Activated naive CD8-positive, alpha-beta T cell treated with anti-CD3 and anti-CD28 coated beads, Interleukin-2, amount 10 ng/mL, durations not matched to agents 7 days and 5 days (primary cell): ENCODE results near the gene UNC45A. TPM values are rescaled to one million over a fixed set of nuclear protein-coding genes. Genes with fewer than 3 reads are reported as not detected.

ENCODE experiments used
- ATAC-seq: fragments of 150-1000 bp; cut with Tn5 transposase; one replicate; pipeline ENCODE4 v1.10.0; 2021; ENCODE audit warnings: low read depth, moderate library complexity
- POLR2A ChIA-PET: fragments of 350-600 bp; sonication (Branson Sonifier 250); formaldehyde crosslinking; loops from one replicate; lab custom pipeline; 2021; ENCODE audit warnings: antibody characterized with exemption; lab: Charles Lee
- DNase-seq: peaks from one replicate; pipeline ENCODE4 v3.0.0; 2021
- H3K27ac Mint-ChIP-seq: one replicate; pipeline ENCODE4 v1.8.0; 2022; ENCODE audit warnings: mild to moderate bottlenecking, mixed read lengths
- H3K27me3 Mint-ChIP-seq: one replicate; pipeline ENCODE4 v1.8.0; 2022; ENCODE audit warnings: mild to moderate bottlenecking, moderate library complexity, mixed read lengths
- H3K36me3 Mint-ChIP-seq: one replicate; pipeline ENCODE4 v1.8.0; 2021; ENCODE audit warnings: mild to moderate bottlenecking, mixed read lengths
- H3K4me1 Mint-ChIP-seq: one replicate; pipeline ENCODE4 v1.8.0; 2021; ENCODE audit warnings: mixed read lengths
- H3K4me3 Mint-ChIP-seq: one replicate; pipeline ENCODE4 v1.8.0; 2022; ENCODE audit warnings: mild to moderate bottlenecking, moderate library complexity, mixed read lengths
- H3K9me3 Mint-ChIP-seq: one replicate; pipeline ENCODE4 v1.8.0; 2021; ENCODE audit warnings: mixed read lengths
- total RNA-seq, 2 experiments: library from RNA; stranded (reverse); gene quantifications; one replicate each; pipeline ENCODE4 v1.2.3, GENCODE V29; 2021

Gene UNC45A
- total RNA-seq, 2 experiments from 2014 or later: 77.9 to 78.6 TPM

- H3K36me3 Mint-ChIP-seq: peaks cover 20% of the 10 kb centered on the region
- POLR2A ChIA-PET: interaction anchor here (0.6 to 4.9 kb wide), 10 partner anchors 10 to 1588 kb away, joined by 3 to 55 read pairs (median 3); partner anchors contain the start of genes HDDC3 and PRC1
- H3K9me3 Mint-ChIP-seq: no peaks in the 10 kb centered on the region
- H3K27me3 Mint-ChIP-seq: no peaks in the 10 kb centered on the region
- H3K4me3 Mint-ChIP-seq: peak overlapping the region; percentile 86
- peak overlapping the region; percentile 94 for H3K27ac Mint-ChIP-seq
- H3K4me1 Mint-ChIP-seq: peaks cover 12% of the 10 kb centered on the region
- ATAC-seq (no peak), DNase-seq (peak; percentile 83)
Observed at GRCh38 chr15:90956274-90957030, 21.4 kb downstream of the UNC45A start.

GRCh38 chr15:90957031-90957790, 22.1 kb downstream of the UNC45A start:
- DNase-seq (no peak), ATAC-seq (no peak)
- H3K36me3 Mint-ChIP-seq: peaks cover 18% of the 10 kb centered on the region
- H3K4me3 Mint-ChIP-seq: peak overlapping the region; percentile 86
- H3K9me3 Mint-ChIP-seq: no peaks in the 10 kb centered on the region
- no peaks in the 10 kb centered on the region for H3K27me3 Mint-ChIP-seq
- H3K27ac Mint-ChIP-seq: peak overlapping the region; percentile 39
- POLR2A ChIA-PET: interaction anchor here (0.9 to 4.9 kb wide), 8 partner anchors 11 to 80 kb away, joined by 3 to 55 read pairs (median 3); partner anchors contain the start of genes HDDC3 and PRC1
- peaks cover 16% of the 10 kb centered on the region for H3K4me1 Mint-ChIP-seq

DNA sequence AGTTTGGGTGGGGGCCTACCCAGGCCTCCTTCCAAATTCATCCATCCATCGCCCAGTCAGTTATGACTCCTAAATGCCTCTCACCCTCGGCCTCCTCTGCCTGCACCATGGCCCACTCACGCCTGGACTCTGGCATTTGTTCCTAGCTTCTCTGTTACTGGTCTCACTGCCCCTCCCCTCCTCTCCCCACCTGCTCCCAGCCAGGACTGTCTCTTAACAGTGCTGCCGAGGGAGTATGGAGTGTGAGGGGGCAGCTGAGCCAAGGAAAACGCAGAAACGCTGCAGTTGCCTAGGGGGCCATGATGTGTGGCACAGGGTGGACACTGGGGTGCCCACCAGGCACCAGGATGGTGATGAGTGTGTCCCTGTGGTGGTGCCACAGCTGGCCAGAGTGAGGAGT, 22.7 kb downstream of the UNC45A start:
- Mint-ChIP-seq H3K27ac (peak overlapping the region; percentile 39), H3K4me3 (peak overlapping the region; percentile 65), H3K27me3 (no peaks in the 10 kb centered on the region), H3K4me1 (peaks cover 19% of the 10 kb centered on the region), H3K9me3 (no peaks in the 10 kb centered on the region), H3K36me3 (peaks cover 17% of the 10 kb centered on the region)
- ATAC-seq (no peak), DNase-seq (no peak)
- POLR2A ChIA-PET: interaction anchor here (1.0 to 1.6 kb wide), 3 partner anchors 9 to 37 kb away, joined by 3 to 5 read pairs (median 3); partner anchors contain the start of gene PRC1

GRCh38 chr15:90959028-90959595, 24.0 kb downstream of the UNC45A start:
- H3K4me1 Mint-ChIP-seq: peaks cover 19% of the 10 kb centered on the region
- ATAC-seq: no peak
- DNase-seq: no peak
- no peak overlapping the region for H3K27ac Mint-ChIP-seq
- POLR2A ChIA-PET: interaction anchor here (0.7 to 1.1 kb wide), 3 partner anchors 10 to 87 kb away, joined by 3 to 5 read pairs (median 5); no protein-coding TSS in a partner anchor
- peaks cover 26% of the 10 kb centered on the region for H3K36me3 Mint-ChIP-seq
- H3K9me3 Mint-ChIP-seq: no peaks in the 10 kb centered on the region
- H3K27me3 Mint-ChIP-seq: no peaks in the 10 kb centered on the region
- H3K4me3 Mint-ChIP-seq: no peak overlapping the region

GRCh38 chr15:90959894-90960293, 24.8 kb downstream of the UNC45A start:
- no peak for DNase-seq
- Mint-ChIP-seq H3K4me1 (peaks cover 18% of the 10 kb centered on the region), H3K27ac (no peak overlapping the region), H3K27me3 (no peaks in the 10 kb centered on the region), H3K36me3 (peaks cover 28% of the 10 kb centered on the region), H3K9me3 (no peaks in the 10 kb centered on the region), H3K4me3 (no peak overlapping the region)
- POLR2A ChIA-PET: interaction anchor here (0.8 to 1.0 kb wide), 3 partner anchors 10 to 25 kb away, joined by 3 to 4 read pairs (median 3); partner anchors contain the start of gene UNC45A
- no peak for ATAC-seq

DNA sequence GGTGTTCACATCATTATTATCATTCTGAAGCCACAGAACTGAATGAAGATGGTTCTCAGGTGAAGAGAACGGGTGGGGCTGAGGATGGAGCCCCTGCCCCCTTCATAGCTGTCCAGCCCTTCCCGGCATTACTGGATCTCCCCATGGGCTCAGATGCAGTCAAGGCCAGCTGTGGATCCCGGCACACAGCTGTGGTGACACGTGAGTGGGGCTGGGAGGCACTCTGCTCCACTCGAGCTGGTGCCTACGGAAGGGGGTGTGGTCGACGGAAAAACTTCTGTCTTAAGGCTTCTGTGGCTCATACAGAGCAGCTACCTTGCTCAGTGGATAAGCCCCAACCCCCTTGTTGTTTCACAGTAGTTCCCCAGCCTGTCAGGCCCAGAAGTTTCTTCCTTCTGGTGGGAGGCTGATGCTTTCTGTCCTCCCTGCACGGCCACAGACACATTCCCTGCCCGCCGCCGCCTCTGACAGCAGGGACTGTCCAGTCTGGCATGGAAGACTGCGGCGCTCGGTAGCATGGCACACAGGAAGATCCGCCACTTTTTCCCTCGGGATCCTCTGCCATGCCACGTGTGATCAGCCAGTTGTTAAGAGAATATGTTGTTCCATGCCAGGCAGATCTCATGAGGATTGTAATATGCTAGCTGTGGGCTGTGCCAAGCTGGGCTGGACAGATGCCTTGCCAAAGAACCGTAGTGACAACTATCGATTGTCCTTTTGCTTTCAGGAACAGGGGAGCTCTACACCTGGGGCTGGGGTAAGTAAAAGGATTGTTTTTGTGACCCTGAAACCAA, 25.4 kb downstream of the UNC45A start:
- Mint-ChIP-seq H3K27ac (no peak overlapping the region), H3K4me3 (no peak overlapping the region), H3K36me3 (peaks cover 32% of the 10 kb centered on the region), H3K4me1 (peaks cover 18% of the 10 kb centered on the region), H3K9me3 (no peaks in the 10 kb centered on the region), H3K27me3 (no peaks in the 10 kb centered on the region)
- ATAC-seq: no peak
- no peak for DNase-seq
- POLR2A ChIA-PET: interaction anchor here (0.8 to 1.0 kb wide), 4 partner anchors 9 to 28 kb away, joined by 3 to 4 read pairs (median 3); partner anchors contain the start of genes HDDC3 and UNC45A

DNA sequence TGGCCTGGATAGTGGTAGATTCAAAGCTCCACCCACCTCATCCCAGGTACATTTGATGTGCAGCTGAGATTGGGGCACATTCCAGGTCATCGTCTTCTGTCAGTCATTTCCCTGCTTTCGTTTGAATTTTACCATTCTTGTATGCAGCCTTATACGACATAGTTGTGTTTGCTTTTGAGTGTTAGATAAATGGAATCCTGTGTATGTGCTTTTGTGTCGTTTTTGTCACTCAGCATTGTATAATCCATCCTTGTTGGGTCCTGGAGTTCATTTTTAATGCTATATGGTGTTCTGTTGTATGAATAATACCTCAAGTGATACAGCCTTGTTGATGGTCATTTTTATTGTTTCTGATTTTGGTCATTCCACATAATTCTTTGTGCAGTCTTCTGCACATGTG, 26.9 kb downstream of the UNC45A start:
- Mint-ChIP-seq H3K27me3 (no peaks in the 10 kb centered on the region), H3K36me3 (peaks cover 41% of the 10 kb centered on the region), H3K4me3 (no peak overlapping the region), H3K9me3 (no peaks in the 10 kb centered on the region), H3K4me1 (peaks cover 14% of the 10 kb centered on the region), H3K27ac (no peak overlapping the region)
- ATAC-seq (no peak), DNase-seq (no peak)
- POLR2A ChIA-PET: interaction anchor here (2.3 kb wide), 1 partner anchor 19 kb away, joined by 6 read pairs; no protein-coding TSS in a partner anchor

GRCh38 chr15:90966262-90966661, 31.2 kb downstream of the UNC45A start:
- H3K36me3 Mint-ChIP-seq: peaks cover 40% of the 10 kb centered on the region
- POLR2A ChIA-PET: interaction anchor here (1.2 to 1.3 kb wide), 2 partner anchors 12 to 17 kb away, joined by 3 read pairs; partner anchors contain the start of gene RCCD1
- H3K4me1 Mint-ChIP-seq: peaks cover 9% of the 10 kb centered on the region
- no peak overlapping the region for H3K27ac Mint-ChIP-seq
- no peak overlapping the region for H3K4me3 Mint-ChIP-seq
- H3K9me3 Mint-ChIP-seq: no peaks in the 10 kb centered on the region
- ATAC-seq: no peak
- no peak for DNase-seq
- no peaks in the 10 kb centered on the region for H3K27me3 Mint-ChIP-seq

- Mint-ChIP-seq H3K27ac (no peak overlapping the region), H3K4me3 (no peak overlapping the region), H3K27me3 (no peaks in the 10 kb centered on the region), H3K4me1 (peaks cover 5% of the 10 kb centered on the region), H3K36me3 (peaks cover 34% of the 10 kb centered on the region), H3K9me3 (no peaks in the 10 kb centered on the region)
- POLR2A ChIA-PET: interaction anchor here (1.2 kb wide), 1 partner anchor 13 kb away, joined by 3 read pairs; the partner anchor contains the start of gene RCCD1
- ATAC-seq (no peak), DNase-seq (no peak)
Observed at GRCh38 chr15:90967206-90967605, 32.1 kb downstream of the UNC45A start.

DNA sequence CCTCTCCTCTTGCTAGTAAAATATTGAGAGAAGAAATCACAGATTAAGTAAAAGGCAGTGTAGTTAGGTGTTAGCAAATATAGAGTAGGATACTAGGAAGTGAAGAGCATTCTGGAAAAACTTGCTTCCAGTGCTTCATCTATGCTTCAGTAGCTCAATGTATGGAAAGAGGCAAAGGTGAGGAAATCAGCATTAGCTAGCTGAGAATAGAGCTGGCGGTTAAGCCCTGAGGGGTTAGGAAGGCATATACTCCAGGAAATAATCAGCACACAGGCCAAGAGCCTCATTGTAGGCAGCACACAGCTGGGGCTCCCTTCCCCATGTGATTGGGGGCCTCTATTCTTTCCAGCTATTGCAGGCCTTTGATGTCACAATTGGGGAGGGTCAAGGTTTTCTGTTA, 33.3 kb downstream of the UNC45A start:
- H3K27me3 Mint-ChIP-seq: no peaks in the 10 kb centered on the region
- H3K27ac Mint-ChIP-seq: peak overlapping the region; percentile 55
- DNase-seq: no peak
- no peak for ATAC-seq
- H3K36me3 Mint-ChIP-seq: peaks cover 29% of the 10 kb centered on the region
- POLR2A ChIA-PET: interaction anchor here (1.1 kb wide), 1 partner anchor 13 kb away, joined by 3 read pairs; no protein-coding TSS in a partner anchor
- H3K4me3 Mint-ChIP-seq: no peak overlapping the region
- H3K4me1 Mint-ChIP-seq: peaks cover 2% of the 10 kb centered on the region
- H3K9me3 Mint-ChIP-seq: no peaks in the 10 kb centered on the region

- Mint-ChIP-seq H3K27ac (peak overlapping the region; percentile 28), H3K27me3 (no peaks in the 10 kb centered on the region), H3K4me1 (no peaks in the 10 kb centered on the region), H3K36me3 (peaks cover 32% of the 10 kb centered on the region), H3K4me3 (no peak overlapping the region), H3K9me3 (no peaks in the 10 kb centered on the region)
- no peak for DNase-seq
- POLR2A ChIA-PET: interaction anchor here (1.3 kb wide), 1 partner anchor 10 kb away, joined by 3 read pairs; no protein-coding TSS in a partner anchor
- no peak for ATAC-seq
Observed at GRCh38 chr15:90970274-90970673, 35.2 kb downstream of the UNC45A start.

GRCh38 chr15:90972133-90972532, 37.0 kb downstream of the UNC45A start:
- no peak overlapping the region for H3K27ac Mint-ChIP-seq

More at GRCh38 chr15:90972133-90972532, 37.0 kb downstream of the UNC45A start:
- no peaks in the 10 kb centered on the region for H3K27me3 Mint-ChIP-seq
- DNase-seq (no peak), ATAC-seq (no peak)
- H3K36me3 Mint-ChIP-seq: peaks cover 28% of the 10 kb centered on the region
- POLR2A ChIA-PET: interaction anchor here (0.6 to 1.0 kb wide), 3 partner anchors 16 to 41 kb away, joined by 3 to 4 read pairs (median 3); no protein-coding TSS in a partner anchor
- no peaks in the 10 kb centered on the region for H3K4me1 Mint-ChIP-seq
- no peaks in the 10 kb centered on the region for H3K9me3 Mint-ChIP-seq
- no peak overlapping the region for H3K4me3 Mint-ChIP-seq
